LNCAP (cell line): Measurements from ENCODE around the gene TES.

Experiments used
- CTCF ChIP-seq: fragments of 450-650 bp; IDR thresholded peaks from 2 replicates; pipeline ENCODE4 v1.5.1; 2017; ENCODE audit warnings: mild to moderate bottlenecking

The TES gene

GRCh38 chr7:116226664-116227063 lies 16.3 kb downstream of the TES start:
- no peak for TF ChIP-seq CTCF

- no peak for TF ChIP-seq CTCF
Observed at GRCh38 chr7:116227678-116228239, 17.4 kb downstream of the TES start.

- no peak for TF ChIP-seq CTCF
Observed at GRCh38 chr7:116228241-116228640, 17.9 kb downstream of the TES start.

- no peak for TF ChIP-seq CTCF
Observed at GRCh38 chr7:116229366-116229765, 19.0 kb downstream of the TES start.

GRCh38 chr7:116230191-116231005 lies 20.1 kb downstream of the TES start:
- TF ChIP-seq CTCF: no peak

GRCh38 chr7:116231543-116231942 lies 21.2 kb downstream of the TES start:
- no peak for TF ChIP-seq CTCF

GRCh38 chr7:116231949-116232348 lies 21.6 kb downstream of the TES start:
- no peak for TF ChIP-seq CTCF
